Tibial nerve (tissue), 4 donors: Measurements from ENCODE around the gene RELB.

Experiments used
- EP300 ChIP-seq, 2 donors: sonication (generic); formaldehyde crosslinking; IDR thresholded peaks; one replicate each; pipeline ENCODE4 v1.6.1; 2017; ENCODE audit warnings: antibody characterized with exemption in 2 of 2, mild to moderate bottlenecking in 1 of 2
- TF ChIP-seq, protein P1 (sequence below), 5 experiments: fragments of 200-600 bp in 3 of 5; fragments of 450-650 bp in 2 of 5; sonication (generic) in 3 of 5; IDR thresholded peaks; one replicate each; pipeline ENCODE4 v1.5.1; 2016 to 2019; ENCODE audit warnings: antibody characterized with exemption in 5 of 5, mild to moderate bottlenecking in 3 of 5, moderate library complexity in 2 of 5

DNA sequence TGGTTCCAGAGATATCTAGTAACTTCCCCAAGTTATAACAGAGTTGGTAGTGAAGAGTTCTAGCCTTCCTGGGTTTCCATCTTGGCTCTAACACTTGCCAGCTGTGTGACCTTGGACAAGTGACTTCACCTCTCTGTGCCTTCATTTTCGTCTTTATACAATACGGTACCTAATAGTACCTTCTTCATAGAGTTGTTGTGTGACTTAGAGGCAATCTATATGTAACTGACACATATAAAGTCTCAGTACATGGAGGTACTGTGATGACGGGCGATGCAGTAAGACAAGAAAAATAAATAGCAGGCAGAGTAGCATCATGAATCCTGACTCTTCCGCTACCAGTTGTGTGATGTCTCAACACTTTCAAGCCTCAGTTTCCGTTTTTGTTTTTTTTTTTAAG, 29.6 kb downstream of the RELB start:
- TF ChIP-seq, protein P1, sequence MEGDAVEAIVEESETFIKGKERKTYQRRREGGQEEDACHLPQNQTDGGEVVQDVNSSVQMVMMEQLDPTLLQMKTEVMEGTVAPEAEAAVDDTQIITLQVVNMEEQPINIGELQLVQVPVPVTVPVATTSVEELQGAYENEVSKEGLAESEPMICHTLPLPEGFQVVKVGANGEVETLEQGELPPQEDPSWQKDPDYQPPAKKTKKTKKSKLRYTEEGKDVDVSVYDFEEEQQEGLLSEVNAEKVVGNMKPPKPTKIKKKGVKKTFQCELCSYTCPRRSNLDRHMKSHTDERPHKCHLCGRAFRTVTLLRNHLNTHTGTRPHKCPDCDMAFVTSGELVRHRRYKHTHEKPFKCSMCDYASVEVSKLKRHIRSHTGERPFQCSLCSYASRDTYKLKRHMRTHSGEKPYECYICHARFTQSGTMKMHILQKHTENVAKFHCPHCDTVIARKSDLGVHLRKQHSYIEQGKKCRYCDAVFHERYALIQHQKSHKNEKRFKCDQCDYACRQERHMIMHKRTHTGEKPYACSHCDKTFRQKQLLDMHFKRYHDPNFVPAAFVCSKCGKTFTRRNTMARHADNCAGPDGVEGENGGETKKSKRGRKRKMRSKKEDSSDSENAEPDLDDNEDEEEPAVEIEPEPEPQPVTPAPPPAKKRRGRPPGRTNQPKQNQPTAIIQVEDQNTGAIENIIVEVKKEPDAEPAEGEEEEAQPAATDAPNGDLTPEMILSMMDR (IDR thresholded peaks at IDR 0.05): no peak
- no peak for TF ChIP-seq EP300 (IDR thresholded peaks at IDR 0.05)
